DMS114 treated with DMSO at 0.1 percent for 48 hours (cell line): Measurements from ENCODE around the gene JPH3.

Source experiments
- DNase-seq: peaks from one replicate; lab custom pipeline; 2025; ENCODE audit not compliant: unreplicated experiment; lab: John Stamatoyannopoulos, UW

Gene JPH3

GRCh38 chr16:87598431-87598830 is 3.9 kb upstream of the JPH3 start:
- DNase-seq = no peak

GRCh38 chr16:87600246-87600645 is 2.1 kb upstream of the JPH3 start:
- DNase-seq = no peak

GRCh38 chr16:87601401-87601981 is 817 bp upstream of the JPH3 start:
- no peak for DNase-seq

GRCh38 chr16:87602821-87603683 is 744 bp downstream of the JPH3 start:
- no peak for DNase-seq

GRCh38 chr16:87603684-87604633 is 1.7 kb downstream of the JPH3 start:
- no peak for DNase-seq

- DNase-seq = no peak
Measured at GRCh38 chr16:87604634-87605111, 2.4 kb downstream of the JPH3 start.

GRCh38 chr16:87607223-87607622 is 4.9 kb downstream of the JPH3 start:
- no peak for DNase-seq

GRCh38 chr16:87607871-87608270 is 5.6 kb downstream of the JPH3 start:
- no peak for DNase-seq

- DNase-seq = no peak
Measured at GRCh38 chr16:87608400-87608985, 6.2 kb downstream of the JPH3 start.

GRCh38 chr16:87610026-87610425 is 7.7 kb downstream of the JPH3 start:
- no peak for DNase-seq

GRCh38 chr16:87611456-87611855 is 9.1 kb downstream of the JPH3 start:
- no peak for DNase-seq

- DNase-seq = no peak
Measured at GRCh38 chr16:87613961-87614360, 11.7 kb downstream of the JPH3 start.

GRCh38 chr16:87615621-87616041 is 13.3 kb downstream of the JPH3 start:
- DNase-seq = no peak

- no peak for DNase-seq
Measured at GRCh38 chr16:87616556-87616955, 14.2 kb downstream of the JPH3 start.

GRCh38 chr16:87618216-87618615 is 15.9 kb downstream of the JPH3 start:
- no peak for DNase-seq

GRCh38 chr16:87619360-87620200 is 17.3 kb downstream of the JPH3 start:
- DNase-seq = no peak

GRCh38 chr16:87620201-87620495 is 17.8 kb downstream of the JPH3 start:
- no peak for DNase-seq

GRCh38 chr16:87621550-87621829 is 19.2 kb downstream of the JPH3 start:
- no peak for DNase-seq

GRCh38 chr16:87621976-87622713 is 19.8 kb downstream of the JPH3 start:
- no peak for DNase-seq
